Lung (tissue), 12 donors: Measurements from ENCODE around the gene IRAK1. TPM values are rescaled to one million over a fixed set of nuclear protein-coding genes. Genes with fewer than 3 reads are reported as not detected.
A peak's percentile ranks its signal among the peaks of the same experiment; 100 is the strongest.

Experiments used
- ATAC-seq: fragments of 200-7000 bp; cut with Tn5 transposase; one replicate; pipeline ENCODE4 v1.9.1; 2020; ENCODE audit warnings: moderate number of reproducible peaks; ENCODE audit not compliant: insufficient read depth, low FRiP score
- DNase-seq, 3 donors: peaks; one replicate each; pipeline ENCODE4 v3.0.0-alpha.2; 2013 to 2017
- H3K27ac ChIP-seq, 2 donors: one replicate each; pipeline ENCODE4 v1.5.1; 2013; ENCODE audit warnings: mild to moderate bottlenecking in 2 of 2, moderate library complexity in 2 of 2, control low read depth in 1 of 2, inconsistent platforms in 1 of 2, low read depth in 1 of 2, low read length in 1 of 2
- H3K27me3 ChIP-seq, 3 donors: one replicate each; pipeline ENCODE4 v1.5.1; 2013; ENCODE audit warnings: low read length in 2 of 3; ENCODE audit not compliant: control insufficient read depth in 3 of 3, insufficient read depth in 3 of 3
- H3K36me3 ChIP-seq, 4 donors: one replicate each; pipeline ENCODE4 v1.5.1; 2013; ENCODE audit warnings: low read length in 4 of 4, mild to moderate bottlenecking in 1 of 4, moderate library complexity in 1 of 4; ENCODE audit not compliant: control insufficient read depth in 4 of 4, insufficient read depth in 4 of 4
- H3K4me1 ChIP-seq, 5 donors: one replicate each; pipeline ENCODE4 v1.5.1; 2013; ENCODE audit warnings: low read length in 5 of 5, mild to moderate bottlenecking in 2 of 5, moderate library complexity in 1 of 5; ENCODE audit not compliant: control insufficient read depth in 5 of 5, insufficient read depth in 5 of 5
- H3K4me3 ChIP-seq: one replicate; pipeline ENCODE4 v1.5.1; 2013; ENCODE audit warnings: mild to moderate bottlenecking, control low read depth, moderate library complexity
- H3K9ac ChIP-seq, 2 donors: one replicate each; pipeline ENCODE4 v1.5.1; 2013; ENCODE audit warnings: low read length in 2 of 2, control low read depth in 1 of 2; ENCODE audit not compliant: insufficient read depth in 1 of 2
- H3K9me3 ChIP-seq, 4 donors: one replicate each; pipeline ENCODE4 v1.5.1; 2013; ENCODE audit warnings: low read length in 3 of 4, mild to moderate bottlenecking in 1 of 4, moderate library complexity in 1 of 4; ENCODE audit not compliant: control insufficient read depth in 4 of 4, insufficient read depth in 3 of 4
- CTCF ChIP-seq: IDR thresholded peaks from 2 replicates; pipeline ENCODE4 v1.5.1; 2012; ENCODE audit warnings: mild to moderate bottlenecking; ENCODE audit errors: control extremely low read depth, extremely low read depth
- WGBS, 2 donors: extraction: QIAGEN DNeasy Blood & Tissue Kit; methylation state at CpG; one replicate each; pipeline ENCODE4 v1.1.7; 2013; 5-methylcytosine and 5-hydroxymethylcytosine counted together
- polyA plus RNA-seq, 2 donors: library from polyadenylated mRNA; stranded (reverse); fragments of 200-250 nt; gene quantifications; one replicate each; pipeline ENCODE4 v1.2.1, GENCODE V29; 2013
- total RNA-seq, 2 donors: library from RNA; depleted of rRNA in 1 of 2; stranded (reverse); fragments of >200 nt in 1 of 2; gene quantifications; one replicate each; pipeline ENCODE4 v1.2.1, GENCODE V29; 2014 to 2021
- donor health status: control.
- donor health status: control.
- donor health status: Bipolar disorder and iron deficiency.
- donor health status: healthy.
- donor health status: DM: yes; HTN: yes; CAD: no.

IRAK1 gene
- total and polyA plus RNA-seq, 4 donors: 24.6 to 153 (median 97.7) TPM

GRCh38 chrX:153972368-153973126 is 47.2 kb downstream of the IRAK1 start, which contains the start of gene TMEM187:
Gene TMEM187 (plus strand): TSS chrX:153972754. CDS start chrX:153982063, 9,309 bp downstream.
- Histone ChIP-seq H3K36me3 (peaks cover 0 to 6% (median 0%) of the 10 kb centered on the region in 4 donors), H3K27me3 (no peaks in the 10 kb centered on the region), H3K27ac (peak within 1 kb of the TSS; percentile 88 to 98), H3K9ac (peak within 1 kb of the TSS; percentile 95 to 99), H3K4me3 (peak within 1 kb of the TSS; percentile 85), H3K4me1 (peaks cover 0 to 37% (median 7%) of the 10 kb centered on the region in 5 donors), H3K9me3 (peaks cover 0 to 4% (median 0%) of the 10 kb centered on the region in 4 donors)
- WGBS, 2 donors: 0 to 8% methylated on average over 18 to 103 of the region's 103 CpGs
- peak; percentile 92 to 94 (median 92) for DNase-seq
- peak; percentile 54 for ATAC-seq
- no peak for TF ChIP-seq CTCF

- Histone ChIP-seq H3K9ac (peak within 1 kb of the TSS; percentile 95 to 99), H3K27ac (peak within 1 kb of the TSS; percentile 88 to 98), H3K36me3 (peaks cover 0 to 6% (median 0%) of the 10 kb centered on the region in 4 donors), H3K27me3 (no peaks in the 10 kb centered on the region), H3K9me3 (peaks cover 0 to 4% (median 0%) of the 10 kb centered on the region in 4 donors), H3K4me3 (peak within 1 kb of the TSS; percentile 85), H3K4me1 (peaks cover 0 to 45% (median 10%) of the 10 kb centered on the region in 5 donors)
- no peak for TF ChIP-seq CTCF
- ATAC-seq (peak; percentile 74), DNase-seq (peak; percentile 96 to 97 (median 96))
- WGBS, 2 donors: 1 to 6% methylated on average over 32 to 96 of the region's 96 CpGs
These were observed 48.0 kb downstream of the IRAK1 start, which contains the start of gene HCFC1 for GRCh38 chrX:153971450-153972367. Gene HCFC1 (minus strand): TSS chrX:153971818. CDS start chrX:153970840, 978 bp downstream.

DNA sequence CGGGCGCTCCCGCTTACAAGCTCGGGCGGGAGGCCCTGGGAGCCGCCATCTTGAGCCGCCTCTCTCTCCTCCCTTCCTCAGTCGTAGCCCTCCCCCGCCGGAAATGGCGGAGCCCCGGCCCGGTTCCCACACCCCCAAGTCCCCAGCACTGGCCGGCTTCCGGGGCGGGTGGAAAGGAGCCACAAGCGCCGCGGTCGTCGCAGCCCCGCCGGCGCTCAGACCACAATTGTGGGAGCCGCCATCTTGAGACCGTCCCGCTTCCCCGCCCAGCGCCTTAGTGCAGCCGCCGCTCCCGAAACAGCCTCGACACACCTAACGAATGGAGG is 48.6 kb downstream of the IRAK1 start:
- Histone ChIP-seq H3K4me1 (peaks cover 0 to 45% (median 10%) of the 10 kb centered on the region in 5 donors), H3K36me3 (peaks cover 0 to 6% (median 0%) of the 10 kb centered on the region in 4 donors), H3K4me3 (peak overlapping the region; percentile 85), H3K27me3 (no peaks in the 10 kb centered on the region), H3K9ac (peak overlapping the region; percentile 95 to 99), H3K9me3 (peaks cover 0 to 4% (median 0%) of the 10 kb centered on the region in 4 donors), H3K27ac (peak overlapping the region; percentile 88 to 98)
- no peak for TF ChIP-seq CTCF
- DNase-seq: peak; percentile 87 to 93 (median 91)
- 0 to 7% methylated on average over 11 to 34 of the region's 34 CpGs for WGBS, 2 donors
- ATAC-seq: peak; percentile 57
